Measurements from ENCODE around the gene SLC17A9.

The SLC17A9 gene, protein sequence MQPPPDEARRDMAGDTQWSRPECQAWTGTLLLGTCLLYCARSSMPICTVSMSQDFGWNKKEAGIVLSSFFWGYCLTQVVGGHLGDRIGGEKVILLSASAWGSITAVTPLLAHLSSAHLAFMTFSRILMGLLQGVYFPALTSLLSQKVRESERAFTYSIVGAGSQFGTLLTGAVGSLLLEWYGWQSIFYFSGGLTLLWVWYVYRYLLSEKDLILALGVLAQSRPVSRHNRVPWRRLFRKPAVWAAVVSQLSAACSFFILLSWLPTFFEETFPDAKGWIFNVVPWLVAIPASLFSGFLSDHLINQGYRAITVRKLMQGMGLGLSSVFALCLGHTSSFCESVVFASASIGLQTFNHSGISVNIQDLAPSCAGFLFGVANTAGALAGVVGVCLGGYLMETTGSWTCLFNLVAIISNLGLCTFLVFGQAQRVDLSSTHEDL

DNA sequence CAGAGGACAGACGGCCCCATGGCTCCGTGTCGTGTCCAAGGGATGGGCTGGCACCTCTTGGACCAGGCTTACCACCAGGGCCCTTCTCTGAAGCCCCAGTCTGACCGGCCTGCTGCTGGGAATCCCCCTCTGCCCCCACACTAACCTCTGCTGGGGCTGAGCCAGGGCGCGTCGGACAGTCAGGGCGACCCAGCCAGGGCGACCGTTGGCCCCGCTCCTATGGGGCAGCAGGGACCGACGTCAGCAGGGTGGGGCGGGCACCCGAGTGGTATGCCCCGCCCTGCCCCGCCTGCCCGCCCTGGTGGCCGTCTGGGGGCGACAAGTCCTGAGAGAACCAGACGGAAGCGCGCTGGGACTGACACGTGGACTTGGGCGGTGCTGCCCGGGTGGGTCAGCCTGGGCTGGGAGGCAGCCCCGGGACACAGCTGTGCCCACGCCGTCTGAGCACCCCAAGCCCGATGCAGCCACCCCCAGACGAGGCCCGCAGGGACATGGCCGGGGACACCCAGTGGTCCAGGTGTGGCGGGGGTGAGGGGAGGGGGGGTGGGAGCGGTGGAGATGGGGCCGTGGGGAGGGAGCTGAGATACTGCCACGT is at the start of gene SLC17A9:
Gene SLC17A9 (plus strand): TSS at position 337 of the 595 bp plus-strand sequence. CDS start 122 bp downstream, at position 459.
- DNase-seq (ENCODE audit: low spot score), result peak; percentile 85

DNA sequence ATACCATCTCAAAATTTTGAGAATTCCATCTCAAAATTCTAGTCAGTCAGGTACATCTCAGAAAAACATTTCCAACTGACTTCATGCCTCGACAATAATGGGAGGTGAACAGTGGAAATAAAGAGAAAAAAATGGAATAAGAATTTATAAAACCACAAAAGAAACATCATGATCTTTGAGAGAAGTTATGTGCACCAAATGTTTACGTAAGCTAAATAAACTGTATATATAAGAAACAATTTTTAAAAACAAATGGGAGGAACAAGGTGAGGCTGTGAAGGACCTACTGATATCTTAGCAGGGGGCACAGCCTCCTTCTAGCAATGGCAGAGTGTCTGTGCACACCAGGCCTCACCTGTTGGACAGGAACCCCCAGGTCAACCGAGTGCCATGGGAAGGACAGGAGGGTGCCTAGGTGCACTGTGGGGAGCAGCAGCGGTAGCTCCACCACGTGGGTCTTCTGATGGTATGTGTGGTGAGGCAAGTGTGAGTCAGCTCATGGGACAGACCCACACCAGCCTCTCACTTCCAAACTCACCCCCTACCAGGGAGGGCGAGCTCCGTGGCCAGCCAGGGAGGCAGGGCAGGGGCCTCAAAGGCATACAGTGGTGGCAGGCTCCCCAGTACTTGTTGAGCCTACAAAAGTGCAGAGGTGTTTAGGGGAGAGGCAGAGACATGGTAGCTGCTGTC is 49.4 kb upstream of the SLC17A9 start:
- no peak for DNase-seq (ENCODE audit: low spot score)

DNA sequence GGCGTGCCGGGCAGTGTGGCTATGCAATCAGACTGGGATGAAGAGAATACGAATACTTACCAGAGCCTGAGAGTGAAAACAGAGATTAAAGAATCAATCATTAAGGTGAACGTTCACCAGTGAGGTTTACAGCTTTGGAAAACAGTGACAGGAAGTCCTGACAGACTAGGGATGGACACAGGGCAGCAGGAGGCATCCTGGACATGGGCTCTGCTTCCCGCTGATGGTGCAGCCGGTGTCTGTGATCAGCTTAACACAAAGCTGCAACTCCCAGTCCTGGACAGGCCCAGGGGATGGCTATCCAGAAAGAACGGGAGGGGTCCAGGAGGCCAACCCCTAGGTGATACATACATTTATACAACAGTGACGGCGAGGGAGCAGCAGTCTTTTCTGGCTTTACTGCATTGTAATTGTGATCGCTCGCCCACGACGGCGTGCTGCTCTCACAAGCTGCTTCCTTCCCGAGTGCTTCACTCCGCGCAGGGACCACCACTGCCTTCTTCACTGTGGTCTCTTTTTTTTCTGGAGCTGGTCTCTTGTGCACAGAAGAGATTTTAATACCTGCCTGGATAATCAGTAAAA is 46.9 kb upstream of the SLC17A9 start:
- DNase-seq (ENCODE audit: low spot score), result no peak

DNA sequence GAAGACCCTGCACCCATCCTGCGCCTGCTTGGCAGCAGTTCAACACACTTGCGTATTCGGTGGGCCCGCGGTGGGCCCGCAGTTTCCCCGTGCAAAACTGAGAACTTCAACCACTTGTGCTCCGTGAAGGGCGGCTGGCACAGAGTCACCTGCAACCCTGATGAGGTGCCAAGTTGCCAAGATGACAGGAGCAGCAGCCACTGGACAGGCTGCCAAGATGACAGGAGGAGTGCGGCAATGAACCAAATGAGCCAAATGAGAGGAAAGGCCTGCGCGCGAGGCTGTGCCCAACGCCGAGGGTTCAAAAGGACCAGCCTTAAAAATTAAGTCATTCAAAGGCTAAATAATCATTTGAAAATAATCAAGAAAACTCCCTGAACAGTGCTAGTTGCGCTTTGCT is 46.3 kb upstream of the SLC17A9 start:
- no peak for DNase-seq (ENCODE audit: low spot score)

DNA sequence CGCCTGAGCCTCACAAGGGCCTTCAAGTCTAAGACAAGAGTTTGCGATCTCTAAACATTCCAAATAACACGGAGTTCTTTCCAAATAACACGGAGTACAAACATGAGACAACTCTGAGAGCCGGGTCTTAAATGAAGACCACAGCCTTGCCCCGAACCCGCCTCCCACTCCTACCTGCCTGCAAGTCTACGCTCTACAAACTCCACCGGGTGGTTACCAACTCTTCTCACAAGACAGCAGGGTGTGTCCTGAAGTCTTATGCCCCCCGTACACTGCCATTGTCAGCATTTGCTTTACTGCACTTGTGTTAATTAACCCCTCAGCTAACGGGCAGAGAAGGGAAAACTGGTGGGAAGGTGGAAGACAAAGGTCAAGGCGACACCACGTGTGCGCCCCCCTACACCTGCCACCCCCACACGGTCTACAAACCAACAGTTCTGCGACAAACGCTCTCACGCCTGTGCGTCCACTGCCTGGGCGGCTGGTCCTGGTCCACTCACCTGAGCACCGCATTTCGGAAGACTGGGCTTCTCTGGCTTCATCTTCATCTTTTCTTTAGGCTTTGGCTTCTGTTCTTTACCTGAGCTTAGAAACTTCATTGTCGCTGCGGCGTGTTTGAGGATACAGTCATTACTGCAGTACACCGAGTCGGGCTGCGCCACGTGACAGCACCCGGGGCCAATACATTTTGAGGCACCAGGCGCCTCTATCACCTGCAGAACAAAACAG is 45.7 kb upstream of the SLC17A9 start:
- DNase-seq (ENCODE audit: low spot score), result no peak

DNA sequence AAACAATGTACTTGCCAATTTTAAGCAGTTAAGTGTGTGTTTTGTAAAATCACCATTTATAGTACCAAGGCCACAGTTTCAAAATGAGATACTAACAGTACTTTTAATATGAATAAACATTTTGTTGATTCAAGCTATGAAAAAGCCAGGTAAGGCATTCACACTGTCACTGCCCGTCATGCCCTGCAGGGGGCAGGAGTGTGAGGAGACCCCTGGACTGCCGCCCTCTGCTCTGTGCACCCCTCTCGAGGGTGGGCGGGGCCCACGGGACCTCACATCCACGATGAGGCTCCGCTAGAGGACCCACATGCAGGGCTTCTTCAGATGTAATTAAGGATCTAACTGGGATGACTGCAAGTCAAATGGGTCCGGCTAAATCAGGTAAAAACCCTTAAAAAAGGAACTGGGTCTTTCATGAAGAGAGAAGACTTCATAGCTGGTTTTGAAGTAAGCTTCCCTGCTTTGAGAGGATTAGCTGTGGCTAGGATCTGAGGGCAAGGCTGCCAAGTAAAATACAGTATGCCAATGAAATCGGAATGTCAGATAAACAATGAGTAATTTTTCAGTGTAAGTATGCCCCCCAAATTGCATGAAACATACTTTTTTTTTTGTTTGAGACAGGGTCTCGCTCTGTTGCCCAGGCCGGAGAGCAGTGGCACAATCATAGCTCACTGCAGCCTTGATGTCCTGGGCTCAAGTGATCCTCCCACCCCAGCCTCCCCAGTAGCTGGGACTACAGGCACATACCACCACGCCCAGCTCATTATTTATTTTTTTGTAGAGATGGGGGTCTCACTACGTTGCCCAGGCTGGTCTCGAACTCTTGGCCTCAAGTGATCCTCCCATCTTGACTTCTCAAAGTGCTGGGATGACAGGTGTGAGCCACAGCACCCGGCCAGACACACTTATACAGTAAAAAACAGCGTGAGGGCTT is 44.9 kb upstream of the SLC17A9 start:
- DNase-seq (ENCODE audit: low spot score), result no peak

DNA sequence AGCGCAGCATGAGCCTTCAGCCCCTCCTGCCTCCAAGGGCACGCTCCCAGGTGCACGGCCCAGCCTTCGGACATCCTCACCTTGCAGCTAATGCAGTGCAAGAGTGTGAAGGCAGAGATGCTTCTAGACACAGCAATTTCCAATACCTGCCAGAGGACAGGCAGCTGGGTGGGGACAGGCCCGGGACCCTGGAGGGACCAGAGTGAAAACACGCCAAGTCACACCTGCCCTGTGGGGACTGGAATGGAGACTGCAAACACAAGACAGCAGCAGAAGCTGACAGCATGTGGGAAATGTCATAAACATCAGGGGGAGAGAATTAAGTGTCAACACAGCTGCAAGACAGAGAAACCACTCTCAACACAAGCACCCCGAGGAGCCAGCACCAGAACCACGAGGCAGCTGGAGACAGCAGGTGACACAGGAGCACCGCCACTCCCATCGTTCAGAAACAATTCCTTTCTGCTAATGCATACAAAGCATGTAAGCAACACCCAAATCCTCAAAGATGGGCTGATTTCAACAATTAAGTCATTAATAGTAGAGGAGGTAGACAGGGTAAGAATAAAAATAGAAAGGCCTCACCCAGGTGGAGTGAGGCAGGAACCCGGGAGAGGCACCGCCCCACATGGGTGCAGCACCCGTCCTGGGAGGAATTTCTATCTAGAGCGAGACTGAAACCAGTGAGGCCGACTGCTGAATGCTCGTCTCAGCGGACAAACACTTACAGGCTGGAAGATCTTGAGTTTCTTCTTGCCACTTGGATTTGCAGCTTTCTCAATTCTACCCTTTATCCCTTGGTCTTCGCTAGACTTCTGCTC is 43.3 kb upstream of the SLC17A9 start:
- no peak for DNase-seq (ENCODE audit: low spot score)

DNA sequence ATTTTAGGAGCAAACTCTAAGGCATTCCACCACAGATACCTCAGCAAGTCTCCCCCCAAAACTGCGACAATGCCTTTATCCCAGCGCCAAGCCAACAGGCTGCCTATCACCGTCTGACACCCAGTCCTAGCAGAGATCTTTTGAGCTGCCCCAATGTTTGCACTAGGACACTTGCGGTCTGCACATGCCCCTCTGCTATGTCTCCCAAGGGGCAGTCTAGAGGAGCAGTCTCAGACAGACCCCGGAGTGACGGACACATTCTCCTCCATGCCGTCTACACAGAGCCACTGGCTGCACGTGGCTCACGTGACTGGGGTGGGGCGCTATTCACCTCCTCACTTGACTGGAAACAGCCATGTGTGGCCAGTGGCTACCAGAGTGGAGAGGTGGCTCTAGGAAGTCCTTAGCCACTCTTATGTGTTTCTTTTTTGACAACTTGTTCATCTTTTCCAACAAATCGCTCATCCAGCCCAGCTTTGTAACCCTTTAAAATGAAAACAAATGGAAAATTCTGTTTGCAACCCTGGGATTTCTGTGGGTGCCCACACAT is 42.2 kb upstream of the SLC17A9 start:
- no peak for DNase-seq (ENCODE audit: low spot score)

DNA sequence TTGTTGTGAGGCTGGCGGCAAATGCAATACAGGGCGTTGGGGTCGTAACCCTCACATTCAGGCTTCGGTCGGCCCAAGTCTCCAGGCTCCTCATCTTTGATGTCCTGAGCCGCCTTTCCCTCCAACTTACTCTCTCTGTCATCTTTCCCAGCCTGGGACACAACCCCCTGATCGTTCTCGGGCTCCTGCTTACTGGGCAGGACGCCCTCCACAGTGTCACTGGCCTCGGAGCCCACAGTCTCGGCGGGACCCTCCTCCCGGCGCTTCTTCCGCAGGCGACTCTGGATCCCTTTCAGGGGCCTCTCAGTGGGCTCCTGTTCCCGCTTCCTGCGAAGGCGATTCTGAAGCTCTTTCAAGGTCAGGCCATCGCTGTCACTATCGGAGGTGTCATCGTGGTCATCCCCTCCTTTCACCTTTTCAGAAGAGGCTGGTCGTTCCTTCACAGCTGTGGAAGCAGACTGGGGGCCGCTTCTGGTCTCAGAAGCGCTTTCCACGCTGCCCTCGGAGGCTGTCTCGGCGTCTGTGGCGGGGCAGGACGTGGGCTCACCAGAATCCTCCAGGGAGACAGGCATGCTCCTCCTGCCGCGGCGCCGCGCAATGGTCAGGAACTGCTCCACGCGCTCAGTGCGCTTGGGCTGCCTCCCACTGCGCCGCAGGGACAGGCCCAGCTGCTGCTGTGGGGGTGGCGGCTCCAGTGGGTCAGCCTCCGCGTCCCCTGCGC is 41.6 kb upstream of the SLC17A9 start:
- DNase-seq (ENCODE audit: low spot score), result no peak

DNA sequence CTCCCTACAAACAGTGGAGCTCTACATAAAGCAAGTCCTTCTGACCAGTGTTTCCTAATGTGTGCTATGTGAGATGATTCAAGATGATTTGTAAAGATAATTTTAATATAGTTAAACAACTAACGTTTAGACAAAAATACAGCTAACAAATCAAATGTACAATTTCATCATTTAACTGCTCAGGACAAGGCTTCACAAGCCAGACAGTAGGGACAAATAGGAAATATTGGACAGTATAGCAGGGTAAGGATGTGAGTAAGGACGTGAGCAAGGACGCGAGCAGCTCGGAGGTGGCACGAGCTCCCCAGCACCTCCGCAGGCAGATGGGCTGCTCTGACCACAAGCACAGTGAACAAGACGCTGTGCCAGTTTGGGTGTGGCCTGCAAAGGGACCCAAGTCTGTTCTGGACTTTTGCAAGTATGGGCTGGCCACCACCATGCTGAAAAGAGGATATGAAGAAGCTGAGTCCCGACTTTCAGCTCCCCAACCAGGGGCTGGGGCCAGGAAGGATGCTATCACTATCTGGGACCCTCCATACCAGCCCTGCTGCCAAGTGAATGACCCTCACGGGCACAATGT is 40.7 kb upstream of the SLC17A9 start:
- no peak for DNase-seq (ENCODE audit: low spot score)

DNA sequence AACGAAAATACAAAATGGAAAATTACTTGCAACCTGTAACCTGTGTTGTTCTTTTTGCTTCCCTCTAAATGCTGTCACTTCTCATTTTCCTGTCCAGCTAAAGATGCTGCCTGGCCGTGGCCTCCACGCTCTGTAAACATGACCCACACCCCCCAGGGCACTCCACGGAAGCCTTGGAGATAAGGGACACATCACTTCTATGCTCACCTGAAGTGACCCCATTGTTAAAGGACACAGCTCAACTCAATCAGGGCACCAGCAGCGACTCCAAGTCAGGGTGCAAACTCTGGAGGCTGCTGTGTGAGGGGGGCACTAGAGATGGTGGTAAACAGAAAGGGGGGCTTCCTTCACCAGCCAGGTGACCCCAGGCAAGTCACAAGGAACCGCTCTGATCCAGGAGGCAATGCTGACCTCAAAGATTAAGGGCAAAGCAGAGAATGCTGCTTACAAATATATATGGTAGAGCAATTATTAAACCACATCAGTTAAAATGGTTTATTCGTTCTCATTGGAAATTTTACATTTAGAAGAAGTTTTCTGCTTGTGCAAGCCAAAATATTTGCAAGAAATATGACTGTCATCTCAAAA is 39.4 kb upstream of the SLC17A9 start:
- no peak for DNase-seq (ENCODE audit: low spot score)

DNA sequence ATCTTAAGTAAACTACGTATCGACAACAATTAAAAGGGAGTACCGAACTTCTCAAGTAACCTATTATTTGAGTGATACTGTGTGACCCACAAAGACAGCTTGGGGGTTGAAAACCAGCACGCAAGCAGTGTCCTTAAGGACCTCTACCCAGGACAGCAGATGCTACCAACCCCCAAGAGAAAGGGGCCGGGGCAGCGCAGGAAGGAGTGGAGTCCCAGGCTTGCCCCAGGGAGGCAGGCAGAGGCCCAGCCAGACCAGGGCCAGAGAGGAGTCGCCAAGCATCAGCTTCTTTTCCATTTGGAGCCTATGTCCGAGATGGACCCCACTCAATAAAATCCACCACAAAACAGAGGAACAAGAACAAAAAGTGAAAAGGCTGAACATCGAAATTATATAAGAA is 38.1 kb upstream of the SLC17A9 start:
- DNase-seq (ENCODE audit: low spot score), result no peak

DNA sequence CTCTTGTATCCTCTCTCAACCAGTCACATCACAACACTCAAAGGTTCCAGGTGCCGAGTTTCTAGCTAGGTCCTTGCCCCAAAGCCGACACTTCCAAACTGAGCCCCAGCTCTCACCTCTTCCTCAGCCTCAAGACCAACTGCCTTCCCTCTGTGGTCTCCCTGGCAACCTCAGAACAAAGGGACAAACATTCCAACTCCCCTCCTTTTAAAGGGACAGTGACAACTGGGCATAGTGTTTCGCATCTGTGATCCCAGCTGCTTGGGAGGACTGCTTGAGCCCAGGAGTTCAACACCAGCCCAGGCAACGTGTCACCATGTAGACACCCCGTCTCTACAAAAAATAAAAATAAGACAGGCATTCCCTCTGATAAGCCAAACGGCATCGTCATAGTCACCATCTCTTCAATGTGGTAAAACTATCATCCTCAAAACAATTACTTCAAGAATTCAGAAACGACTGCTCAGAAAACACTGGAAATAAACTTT is 37.5 kb upstream of the SLC17A9 start:
- peak; percentile 20 for DNase-seq (ENCODE audit: low spot score)

DNA sequence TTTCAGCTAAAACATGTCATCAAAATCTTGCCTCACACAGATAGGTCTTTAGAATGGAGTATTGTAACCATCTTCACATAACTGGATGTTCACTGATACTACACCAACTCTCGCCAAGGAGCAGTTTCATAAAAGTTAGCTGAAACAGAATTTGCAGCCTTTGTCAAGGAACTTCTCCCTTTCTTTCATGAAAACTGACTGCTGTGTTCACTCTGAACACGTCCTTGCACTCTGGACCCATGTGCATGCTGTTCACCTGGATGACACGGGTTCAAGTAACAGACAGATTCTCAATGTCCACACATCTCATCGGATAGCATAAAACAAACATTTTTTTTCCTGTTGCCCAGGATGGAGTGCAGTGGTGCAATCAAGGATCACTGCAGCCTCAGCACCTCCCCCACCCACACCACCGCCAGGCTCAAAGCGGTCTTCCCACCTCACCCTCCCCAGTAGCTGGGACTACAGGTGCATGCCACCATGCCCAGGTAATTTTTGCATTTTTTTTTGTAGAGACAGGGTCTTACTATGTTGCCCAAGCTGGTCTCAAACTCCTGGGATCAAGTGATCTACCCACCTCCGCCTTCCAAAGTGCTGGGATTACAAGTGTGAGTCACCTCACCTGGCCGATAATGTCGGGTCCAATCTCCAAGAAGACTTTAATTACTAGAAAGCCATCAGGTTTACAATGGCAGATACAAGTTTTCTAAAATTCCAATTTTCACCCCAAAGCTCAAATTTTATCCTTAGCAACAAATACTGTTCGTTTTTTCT is 35.6 kb upstream of the SLC17A9 start:
- DNase-seq (ENCODE audit: low spot score), result no peak

DNA sequence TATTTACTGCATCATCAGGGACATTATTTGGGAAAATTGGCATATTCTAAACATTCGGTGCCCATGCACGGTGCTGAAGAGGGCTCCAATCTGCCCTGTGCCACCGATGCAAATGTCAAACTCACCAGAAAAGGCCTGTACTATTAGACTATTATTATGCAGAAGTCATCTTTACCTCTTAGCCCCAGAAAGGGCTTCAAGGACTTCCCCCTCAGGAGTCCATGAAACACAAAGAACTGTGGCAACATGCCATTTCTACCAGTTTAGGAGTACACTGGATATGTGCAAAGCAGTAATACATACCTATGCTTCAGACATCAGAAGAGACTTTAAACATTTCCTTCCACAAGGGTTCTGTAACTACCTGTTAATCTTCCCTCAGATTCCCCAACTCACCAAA is 34.8 kb upstream of the SLC17A9 start:
- no peak for DNase-seq (ENCODE audit: low spot score)

DNA sequence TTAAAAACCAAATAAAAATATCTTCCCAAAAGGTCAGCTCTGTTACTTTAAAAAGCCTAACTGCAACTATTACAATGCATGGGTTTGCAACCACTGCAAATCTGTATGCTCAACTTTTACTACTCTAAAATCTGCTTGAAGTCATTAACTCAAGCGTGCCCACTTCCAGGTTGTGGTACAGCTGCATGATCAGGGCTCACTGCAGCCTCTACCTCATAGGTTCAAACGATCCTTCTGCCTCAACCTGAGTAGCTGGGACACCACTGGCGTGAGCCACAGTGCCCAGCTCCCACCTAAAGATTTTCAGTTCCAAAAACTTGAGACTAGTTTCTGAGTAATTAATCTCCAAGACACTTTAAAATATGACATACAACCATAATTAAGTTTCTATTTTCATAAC is 34.4 kb upstream of the SLC17A9 start:
- no peak for DNase-seq (ENCODE audit: low spot score)

DNA sequence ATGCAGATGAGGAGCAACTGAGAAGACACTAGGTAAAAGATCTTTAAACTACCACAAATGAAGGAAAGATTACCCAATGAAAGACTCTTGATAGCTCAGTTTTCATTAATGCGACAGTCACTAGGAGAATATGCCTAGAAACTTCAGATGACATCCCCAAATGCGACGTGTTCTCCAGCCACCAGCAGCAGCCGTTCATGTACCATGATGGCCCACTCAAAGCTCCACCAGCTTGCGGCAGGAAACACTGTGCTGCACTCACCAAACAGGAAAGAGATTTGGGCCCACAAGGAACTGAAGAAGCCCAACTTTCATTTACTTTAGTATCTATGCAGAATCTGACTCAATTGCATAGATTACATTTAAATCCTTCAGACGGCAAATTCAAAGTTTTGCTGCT is 33.7 kb upstream of the SLC17A9 start:
- no peak for DNase-seq (ENCODE audit: low spot score)
